Endometrium (tissue), 2 donors: ENCODE data around the gene MVB12B.

ENCODE experiments used
- FAIRE-seq: peaks from 2 replicates; lab custom pipeline; 2012; peaks lifted over from hg19 to GRCh38; lab: Jason Lieb, UNC
- donor health status: control.
- donor health status: control.

MVB12B gene

GRCh38 chr9:126454215-126454614 is 127.6 kb downstream of the MVB12B start:
- FAIRE-seq, result no peak

GRCh38 chr9:126454795-126455194 is 128.2 kb downstream of the MVB12B start:
- no peak for FAIRE-seq

DNA sequence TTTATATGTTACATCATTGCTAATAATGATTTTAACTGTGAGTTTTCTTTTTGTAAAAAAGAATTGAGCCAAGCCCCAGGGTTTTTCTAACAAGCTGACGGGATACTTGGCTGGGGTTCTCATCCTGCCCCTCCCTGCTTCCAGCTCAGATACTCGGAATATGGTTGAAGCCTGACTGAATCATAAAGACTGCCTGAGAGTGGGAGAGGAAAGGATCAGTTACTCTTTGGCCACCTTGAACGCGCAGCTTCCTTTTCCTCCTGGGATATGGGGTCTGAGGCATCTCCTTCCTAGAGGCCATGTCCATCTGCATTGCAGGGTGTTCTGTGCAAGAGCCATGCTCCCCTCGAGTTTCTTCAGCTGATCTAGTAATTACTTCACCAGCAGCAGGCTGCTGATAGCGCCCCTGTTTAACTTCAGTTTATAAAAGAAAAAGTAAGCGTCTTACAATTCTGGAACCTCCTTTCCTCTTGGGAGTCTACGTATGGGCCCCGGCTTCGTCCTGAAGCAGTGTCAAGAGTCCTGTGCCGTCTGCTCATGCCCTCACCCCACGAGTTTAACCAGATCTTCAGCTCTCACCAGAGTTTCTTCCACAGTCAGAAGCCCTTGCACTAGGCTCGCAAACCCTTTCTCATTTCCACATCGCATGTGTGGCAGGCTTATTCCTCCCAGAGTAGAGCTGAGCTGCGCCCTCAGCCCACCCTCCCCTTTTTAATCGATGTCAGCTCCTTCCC is 130.0 kb downstream of the MVB12B start:
- FAIRE-seq, result no peak

DNA sequence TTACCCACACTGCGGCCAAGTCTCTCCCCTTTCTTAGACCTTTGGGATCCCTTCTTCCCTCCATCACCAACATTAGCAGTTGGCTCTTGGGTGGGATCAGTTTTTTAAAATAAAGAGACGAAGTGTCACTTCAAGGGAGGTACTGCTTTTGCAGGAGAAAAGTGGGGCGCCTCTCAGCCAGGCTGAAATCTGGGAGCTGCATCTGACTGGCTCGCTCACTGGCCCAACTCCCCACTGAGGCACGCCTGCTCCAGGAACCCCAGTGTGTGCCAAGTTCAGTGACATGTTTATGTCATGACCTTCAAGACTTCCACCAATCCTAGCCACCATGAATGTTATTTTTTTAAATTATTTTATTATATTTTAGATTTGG is 130.5 kb downstream of the MVB12B start:
- FAIRE-seq, result no peak

- no peak for FAIRE-seq
Observed at GRCh38 chr9:126457890-126458289, 131.3 kb downstream of the MVB12B start.

DNA sequence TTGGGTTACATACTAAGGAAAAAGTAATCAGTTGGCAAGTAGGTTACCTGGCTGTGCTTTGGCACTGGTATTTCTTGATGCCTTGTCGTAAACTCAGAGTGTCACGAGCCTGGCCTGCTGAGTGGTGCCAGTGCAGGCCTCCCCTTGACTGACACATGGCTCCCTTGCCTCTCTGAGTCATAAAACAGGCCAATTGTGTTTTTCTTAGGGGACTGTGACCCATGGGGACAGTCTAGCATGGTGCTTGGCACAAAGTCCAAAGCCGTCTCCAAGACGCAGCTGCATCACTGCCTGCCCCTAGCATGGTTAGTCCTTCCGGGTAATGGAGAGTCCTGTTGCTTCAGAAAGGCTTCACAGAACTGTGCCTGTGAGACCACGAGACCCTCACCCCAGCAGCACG is 132.5 kb downstream of the MVB12B start:
- no peak for FAIRE-seq

- no peak for FAIRE-seq
Observed at GRCh38 chr9:126459546-126459945, 132.9 kb downstream of the MVB12B start.

GRCh38 chr9:126459965-126460843 is 133.6 kb downstream of the MVB12B start:
- FAIRE-seq, result no peak

GRCh38 chr9:126461029-126461428 is 134.4 kb downstream of the MVB12B start:
- FAIRE-seq, result no peak

DNA sequence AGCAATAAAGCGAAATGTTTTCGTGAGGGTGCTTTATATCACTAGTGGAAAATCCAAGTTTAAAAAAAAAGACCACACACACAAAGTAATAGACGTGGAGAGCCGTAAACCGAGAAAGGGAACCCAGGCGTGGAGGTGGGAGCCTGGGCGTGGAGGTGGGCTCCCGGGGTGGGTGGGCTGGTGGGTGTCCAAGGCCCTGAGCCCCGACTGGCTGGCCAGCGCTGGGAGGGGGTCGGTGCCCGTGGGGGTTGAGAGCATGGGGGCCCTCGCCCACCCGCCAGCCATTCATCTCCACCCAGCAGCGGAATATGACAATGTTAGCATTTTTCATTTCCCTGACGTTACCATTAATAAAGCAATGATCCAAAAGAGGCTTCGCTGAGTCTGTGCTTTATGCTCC is 135.0 kb downstream of the MVB12B start:
- no peak for FAIRE-seq

- no peak for FAIRE-seq
Observed at GRCh38 chr9:126462617-126463016, 136.0 kb downstream of the MVB12B start.

- no peak for FAIRE-seq
Observed at GRCh38 chr9:126463426-126463825, 136.8 kb downstream of the MVB12B start.

GRCh38 chr9:126464694-126465441 is 138.2 kb downstream of the MVB12B start:
- no peak for FAIRE-seq

- FAIRE-seq, result no peak
Observed at GRCh38 chr9:126465977-126466376, 139.3 kb downstream of the MVB12B start.

DNA sequence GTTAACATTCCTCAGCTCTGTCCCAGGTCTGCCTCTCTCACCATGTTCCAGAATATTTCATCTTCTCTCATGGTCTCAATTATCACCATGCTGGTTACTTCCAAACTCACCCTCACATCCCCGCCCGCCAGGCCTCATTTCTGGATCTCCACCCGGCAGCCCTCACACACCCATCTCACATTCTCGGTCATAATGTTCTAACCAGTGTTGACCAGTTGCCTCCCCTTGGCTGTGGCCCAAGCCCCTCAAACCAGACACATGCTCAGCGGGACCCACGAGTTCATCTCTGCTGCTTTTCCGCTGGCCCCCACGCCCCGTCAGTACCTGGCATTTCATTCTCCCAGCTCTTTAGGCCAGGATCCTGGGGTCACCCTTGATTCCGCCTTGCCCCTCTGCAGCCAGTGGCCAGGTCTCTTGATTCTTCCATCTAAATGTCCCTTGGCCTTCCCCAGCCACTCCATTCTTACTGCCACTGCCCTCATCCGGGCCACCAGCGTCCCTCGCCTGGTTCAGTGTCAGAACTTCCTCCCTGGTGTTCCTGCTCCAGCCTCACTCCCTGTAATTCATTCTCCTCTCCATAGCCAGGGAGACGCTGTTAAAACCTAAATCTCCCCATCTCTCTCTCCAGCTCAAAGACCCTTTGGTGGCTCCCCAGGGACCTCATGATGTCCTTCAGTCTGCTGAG is 141.7 kb downstream of the MVB12B start:
- FAIRE-seq, result no peak

DNA sequence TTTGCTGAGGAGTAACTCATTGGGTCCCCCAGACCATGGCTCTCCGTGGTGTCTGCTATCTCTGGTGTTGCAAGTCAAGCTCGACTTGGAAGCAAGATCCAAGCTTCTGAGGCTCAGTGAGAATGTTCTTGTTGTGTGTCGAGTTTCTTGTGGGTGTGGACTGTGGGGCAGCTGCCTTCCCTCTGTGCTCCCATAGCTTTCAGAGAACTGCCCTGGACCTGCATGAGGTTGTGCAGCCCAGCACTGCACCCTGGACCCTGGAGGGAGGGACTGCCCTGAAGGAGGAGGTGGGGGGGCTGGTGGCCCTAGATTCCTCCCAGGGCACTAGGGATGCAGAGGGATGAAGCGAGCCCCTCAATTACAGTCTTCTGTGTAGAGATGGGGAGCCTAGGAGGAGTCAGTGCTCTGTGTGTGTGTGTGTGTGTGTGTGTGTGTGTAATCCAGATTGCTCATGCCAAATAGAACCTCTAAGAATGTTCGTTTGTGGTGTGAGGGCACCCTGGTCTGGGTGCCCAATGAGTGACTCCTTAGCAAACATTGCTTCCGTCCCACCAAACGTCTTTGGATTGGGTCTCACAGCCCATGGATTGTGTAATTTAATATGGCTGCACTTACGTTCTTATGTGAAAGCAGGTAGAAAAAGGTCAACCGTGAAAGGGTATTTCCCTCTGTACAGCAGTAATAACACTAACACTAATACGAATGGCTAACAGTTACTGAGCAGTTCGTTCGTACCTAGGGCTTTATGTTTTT is 143.8 kb downstream of the MVB12B start:
- FAIRE-seq, result no peak

DNA sequence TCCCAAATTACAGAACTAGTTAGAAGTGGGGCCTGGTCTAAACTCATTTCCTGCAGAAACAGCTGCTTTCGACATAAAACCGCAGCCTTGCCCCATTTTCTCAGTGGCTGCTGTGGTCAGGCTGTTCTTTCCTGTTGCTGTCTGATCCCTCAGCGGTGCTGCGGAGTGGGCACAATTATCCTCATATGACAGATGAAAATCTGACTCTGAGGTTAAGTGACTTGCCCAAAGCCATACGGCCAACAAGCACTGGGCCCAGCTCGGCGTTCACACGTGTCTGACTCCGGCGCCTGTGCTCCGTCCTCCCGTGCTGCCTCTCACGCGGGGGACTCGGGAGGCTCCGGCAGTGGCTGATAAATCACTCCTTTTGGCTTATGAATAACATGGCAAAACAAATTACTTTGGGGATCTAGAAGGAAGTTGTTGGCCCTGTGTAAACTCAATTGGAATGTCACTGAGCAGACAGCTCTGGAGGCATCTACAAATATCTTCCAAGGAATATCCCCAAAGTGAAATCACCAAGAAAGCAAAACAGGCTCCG is 144.5 kb downstream of the MVB12B start:
- no peak for FAIRE-seq

- FAIRE-seq, result no peak
Observed at GRCh38 chr9:126472198-126472947, 145.7 kb downstream of the MVB12B start.

GRCh38 chr9:126472948-126473298 is 146.3 kb downstream of the MVB12B start:
- no peak for FAIRE-seq

GRCh38 chr9:126474206-126474765 is 147.7 kb downstream of the MVB12B start:
- no peak for FAIRE-seq
